Upper lobe of right lung (tissue), 1 donor: ENCODE results near the gene OSM. TPM values are rescaled to one million over a fixed set of nuclear protein-coding genes. Genes with fewer than 3 reads are reported as not detected.

Experiments
- ATAC-seq: fragments of 200-7000 bp; cut with Tn5 transposase; one replicate; pipeline ENCODE4 v1.9.1; 2020; ENCODE audit warnings: mild to moderate bottlenecking, moderate library complexity
- DNase-seq: peaks from one replicate; pipeline ENCODE4 v3.0.0-alpha.2; 2020
- H3K27ac ChIP-seq: fragments of 200-600 bp; one replicate; pipeline ENCODE4 v1.8.0; 2022
- H3K27me3 ChIP-seq: fragments of 200-600 bp; one replicate; pipeline ENCODE4 v1.8.0; 2022; ENCODE audit warnings: mild to moderate bottlenecking
- H3K36me3 ChIP-seq: fragments of 200-600 bp; one replicate; pipeline ENCODE4 v1.8.0; 2022
- H3K4me1 ChIP-seq: fragments of 200-600 bp; one replicate; pipeline ENCODE4 v1.8.0; 2022
- H3K4me3 ChIP-seq: fragments of 200-600 bp; one replicate; pipeline ENCODE4 v1.8.0; 2022; ENCODE audit warnings: mild to moderate bottlenecking
- H3K9me3 ChIP-seq: fragments of 200-600 bp; one replicate; pipeline ENCODE4 v1.8.0; 2022
- intact Hi-C: fragments of 100-400 bp; cut with DNase I; formaldehyde crosslinking; loops from one replicate; pipeline ENCODE4 v1.11.0; 2022
- total RNA-seq: library from RNA; stranded (reverse); fragmentation: NEBNext Ultra II Directional; extraction: Animal tissue kit (Norgen Biotek cat#: 25700); gene quantifications from one replicate; pipeline ENCODE4 v1.2.1, GENCODE V29; 2021
- TF ChIP-seq, protein P1 (sequence below): fragments of 200-600 bp; IDR thresholded peaks from one replicate; pipeline ENCODE4 v1.8.0; 2022; ENCODE audit warnings: antibody characterized with exemption
- donor health status: DM: no; HTN: yes; CAD: no; lungs with severe emphysema.

Gene OSM
- total RNA-seq, 1 donor from 2014 or later = 1.6 TPM

DNA sequence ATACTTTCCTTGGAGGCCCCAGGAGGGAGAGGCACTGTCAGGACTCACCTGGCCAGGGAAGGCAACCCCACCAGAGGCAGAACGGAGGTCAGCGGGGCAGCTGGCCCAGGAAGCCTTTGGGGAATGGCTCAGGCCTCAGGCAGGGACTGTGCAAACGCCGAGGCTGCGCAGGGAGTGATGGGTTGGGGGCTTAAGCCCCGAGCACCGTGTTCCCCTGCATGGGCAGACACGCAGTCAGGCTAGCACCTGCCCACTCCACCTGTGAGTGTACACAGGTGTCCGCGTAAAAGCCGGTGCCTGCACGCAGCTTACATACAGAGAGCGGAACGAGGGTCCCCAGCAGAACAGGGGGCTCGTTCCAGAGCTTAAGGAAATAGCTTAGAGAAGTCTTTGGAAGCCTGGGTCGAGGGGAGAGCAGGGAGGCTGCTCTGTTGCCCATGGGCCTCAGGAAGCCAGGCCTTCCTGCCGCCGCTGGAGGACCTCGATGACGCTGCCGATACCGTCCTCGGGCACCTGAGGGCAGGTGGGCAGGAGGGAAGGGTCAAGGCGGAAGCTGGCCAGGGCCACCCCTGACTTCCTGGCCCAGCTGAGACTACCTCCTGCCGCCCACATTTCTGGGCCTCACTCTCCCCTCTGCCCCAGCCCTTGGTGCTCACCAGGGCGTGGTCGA lies 18.7 kb upstream of the OSM start:
- Histone ChIP-seq H3K36me3 (peaks cover 10% of the 10 kb centered on the region), H3K4me1 (peaks cover 18% of the 10 kb centered on the region), H3K9me3 (no peaks in the 10 kb centered on the region), H3K27me3 (no peaks in the 10 kb centered on the region), H3K4me3 (no peak overlapping the region), H3K27ac (no peak overlapping the region)
- intact Hi-C loops = loop anchor here (5.0 kb wide), 1 partner anchor 102 kb away; the partner anchor contains the start of gene RNF215
- ATAC-seq = no peak
- TF ChIP-seq, protein P1, sequence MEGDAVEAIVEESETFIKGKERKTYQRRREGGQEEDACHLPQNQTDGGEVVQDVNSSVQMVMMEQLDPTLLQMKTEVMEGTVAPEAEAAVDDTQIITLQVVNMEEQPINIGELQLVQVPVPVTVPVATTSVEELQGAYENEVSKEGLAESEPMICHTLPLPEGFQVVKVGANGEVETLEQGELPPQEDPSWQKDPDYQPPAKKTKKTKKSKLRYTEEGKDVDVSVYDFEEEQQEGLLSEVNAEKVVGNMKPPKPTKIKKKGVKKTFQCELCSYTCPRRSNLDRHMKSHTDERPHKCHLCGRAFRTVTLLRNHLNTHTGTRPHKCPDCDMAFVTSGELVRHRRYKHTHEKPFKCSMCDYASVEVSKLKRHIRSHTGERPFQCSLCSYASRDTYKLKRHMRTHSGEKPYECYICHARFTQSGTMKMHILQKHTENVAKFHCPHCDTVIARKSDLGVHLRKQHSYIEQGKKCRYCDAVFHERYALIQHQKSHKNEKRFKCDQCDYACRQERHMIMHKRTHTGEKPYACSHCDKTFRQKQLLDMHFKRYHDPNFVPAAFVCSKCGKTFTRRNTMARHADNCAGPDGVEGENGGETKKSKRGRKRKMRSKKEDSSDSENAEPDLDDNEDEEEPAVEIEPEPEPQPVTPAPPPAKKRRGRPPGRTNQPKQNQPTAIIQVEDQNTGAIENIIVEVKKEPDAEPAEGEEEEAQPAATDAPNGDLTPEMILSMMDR = no peak
- DNase-seq = no peak

DNA sequence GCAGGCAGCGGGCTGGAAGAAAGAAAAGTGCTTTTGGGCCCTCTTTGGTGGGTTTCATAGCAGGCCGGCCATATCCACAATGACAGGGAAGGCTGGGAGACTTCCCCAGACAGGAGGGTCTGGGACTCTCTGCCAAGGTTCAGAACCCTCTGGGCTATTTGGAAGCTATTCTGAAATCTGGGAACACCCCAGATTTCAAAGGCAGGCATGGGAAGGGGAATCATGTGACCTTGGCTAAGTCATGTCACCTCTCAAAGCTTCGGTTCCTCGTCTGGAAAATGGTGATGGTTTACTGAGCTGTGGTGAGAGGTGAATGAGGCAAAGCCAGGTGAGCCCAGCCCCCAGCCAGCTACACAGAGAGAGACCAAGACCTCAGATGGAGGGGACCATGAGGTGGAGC lies 18.0 kb upstream of the OSM start:
- peaks cover 16% of the 10 kb centered on the region for H3K4me1 ChIP-seq
- intact Hi-C loops = loop anchor here (5.0 kb wide), 1 partner anchor 103 kb away; the partner anchor contains the start of gene RNF215
- peaks cover 10% of the 10 kb centered on the region for H3K36me3 ChIP-seq
- DNase-seq = no peak
- no peaks in the 10 kb centered on the region for H3K9me3 ChIP-seq
- no peak overlapping the region for H3K27ac ChIP-seq
- ATAC-seq = no peak
- H3K4me3 ChIP-seq = no peak overlapping the region
- TF ChIP-seq, protein P1 = no peak
- H3K27me3 ChIP-seq = no peaks in the 10 kb centered on the region

DNA sequence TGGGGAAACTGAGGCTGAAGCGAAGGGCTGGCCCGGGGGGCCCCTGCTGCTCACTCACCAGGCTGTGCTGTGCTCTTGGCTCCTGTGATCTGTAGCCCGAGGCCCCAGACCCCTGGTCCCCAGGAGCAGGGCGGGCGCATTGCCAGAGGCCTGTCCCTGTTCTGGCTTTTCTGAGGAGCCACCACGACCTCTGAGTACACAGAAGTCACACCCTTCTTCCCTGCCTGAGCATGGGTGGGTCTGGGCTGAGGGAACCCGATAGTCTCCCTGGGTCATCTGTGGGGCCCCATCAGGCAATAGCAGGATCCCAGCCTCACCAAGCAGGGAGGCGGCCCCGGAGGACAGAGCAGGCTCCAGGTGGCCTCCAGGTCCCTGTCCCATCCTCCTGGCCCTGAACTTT lies 17.5 kb upstream of the OSM start:
- TF ChIP-seq, protein P1 = no peak
- intact Hi-C loops = no loop called here
- ATAC-seq (no peak), DNase-seq (no peak)
- no peaks in the 10 kb centered on the region for H3K9me3 ChIP-seq
- H3K4me1 ChIP-seq = peaks cover 18% of the 10 kb centered on the region
- H3K27me3 ChIP-seq = no peaks in the 10 kb centered on the region
- H3K4me3 ChIP-seq = no peak overlapping the region
- H3K27ac ChIP-seq = no peak overlapping the region
- peaks cover 10% of the 10 kb centered on the region for H3K36me3 ChIP-seq

DNA sequence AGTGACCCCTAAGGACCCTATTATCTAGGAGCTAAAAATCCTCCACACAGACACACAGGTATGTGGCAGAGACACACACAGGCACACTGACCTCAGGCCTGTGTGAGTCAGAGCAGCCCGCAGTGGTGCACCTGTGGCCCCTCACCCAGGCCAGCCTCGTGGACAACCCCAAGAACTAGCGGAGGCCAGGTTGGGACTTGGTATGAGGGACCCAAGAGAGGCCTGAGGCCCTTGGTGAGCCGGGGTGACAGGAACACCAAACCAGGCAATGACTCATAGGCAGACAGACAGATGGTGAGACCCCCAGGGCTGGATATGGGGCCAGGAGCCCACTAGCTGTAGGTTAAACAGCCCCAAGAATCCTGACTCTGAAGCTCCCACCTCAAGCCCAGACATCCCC lies 16.7 kb upstream of the OSM start:
- Histone ChIP-seq H3K27me3 (no peaks in the 10 kb centered on the region), H3K27ac (no peak overlapping the region), H3K4me3 (no peak overlapping the region), H3K36me3 (peaks cover 10% of the 10 kb centered on the region), H3K4me1 (peaks cover 12% of the 10 kb centered on the region), H3K9me3 (no peaks in the 10 kb centered on the region)
- TF ChIP-seq, protein P1 = no peak
- intact Hi-C loops = no loop called here
- DNase-seq (no peak), ATAC-seq (no peak)

DNA sequence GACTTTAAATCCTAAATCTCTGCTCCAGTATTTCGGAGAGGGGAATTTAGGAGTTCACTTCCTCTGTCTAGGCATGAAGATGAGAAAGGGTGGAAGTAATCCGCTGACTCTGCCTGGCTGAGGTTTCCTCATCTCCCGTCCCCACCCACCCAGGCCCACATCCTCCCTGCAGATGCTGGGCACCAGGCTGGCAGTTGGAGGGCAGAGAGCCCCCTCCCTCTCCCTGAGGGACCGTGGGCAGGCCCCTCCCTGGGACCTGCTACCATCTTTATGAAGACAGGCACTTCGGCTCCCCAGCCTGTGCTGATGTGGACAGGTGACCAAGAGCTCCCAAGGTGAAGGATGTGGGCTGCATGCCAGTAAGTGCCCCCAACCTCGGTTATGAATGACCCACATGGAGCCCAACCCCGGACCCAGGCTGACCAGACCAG lies 16.0 kb upstream of the OSM start:
- DNase-seq = no peak
- Histone ChIP-seq H3K4me3 (no peak overlapping the region), H3K4me1 (peaks cover 12% of the 10 kb centered on the region), H3K27me3 (no peaks in the 10 kb centered on the region), H3K9me3 (no peaks in the 10 kb centered on the region), H3K27ac (no peak overlapping the region), H3K36me3 (peaks cover 10% of the 10 kb centered on the region)
- TF ChIP-seq, protein P1 = no peak
- no peak for ATAC-seq
- intact Hi-C loops = no loop called here
